Vagina (tissue), 2 donors: ENCODE measurements around the gene DELE1.

Experiments used
- POLR2A ChIP-seq, 2 donors: fragments of 450-650 bp; IDR thresholded peaks; one replicate each; pipeline ENCODE4 v1.6.1; 2017; ENCODE audit warnings: antibody characterized with exemption in 2 of 2, mild to moderate bottlenecking in 2 of 2, moderate library complexity in 2 of 2
- POLR2AphosphoS5 ChIP-seq, 2 donors: sonication (generic); formaldehyde crosslinking; IDR thresholded peaks; one replicate each; pipeline ENCODE4 v1.9.0; 2017; ENCODE audit warnings: antibody characterized with exemption in 2 of 2, mild to moderate bottlenecking in 2 of 2, low read depth in 1 of 2; ENCODE audit not compliant: insufficient read depth in 1 of 2
- TF ChIP-seq, protein P1 (sequence below), 3 experiments: fragments of 450-650 bp in 2 of 3; fragments of 200-600 bp in 1 of 3; sonication (generic) in 1 of 3; IDR thresholded peaks; one replicate each; pipeline ENCODE4 v1.5.1; 2017 to 2019; ENCODE audit warnings: antibody characterized with exemption in 3 of 3, mild to moderate bottlenecking in 2 of 3, moderate library complexity in 2 of 3

DNA sequence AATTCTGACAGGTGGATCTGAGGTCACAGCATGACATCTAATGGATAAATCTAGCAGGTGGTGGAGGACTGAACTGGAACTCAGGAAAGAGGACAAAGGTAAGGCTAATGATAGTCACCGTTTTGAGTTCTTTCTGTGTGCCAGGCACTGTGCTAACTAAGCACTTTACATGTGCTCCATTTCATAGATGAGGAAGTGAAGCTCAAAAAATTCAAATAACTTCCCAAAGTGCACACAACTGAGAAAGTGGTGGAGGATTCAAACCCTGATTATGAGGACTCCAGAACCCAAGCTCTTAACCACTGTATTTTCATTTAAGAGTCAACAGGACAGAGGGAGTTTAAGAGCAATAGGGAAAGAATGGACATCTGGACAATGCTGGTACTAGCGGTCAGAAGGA, 7.1 kb upstream of the DELE1 start:
- TF ChIP-seq, protein P1, sequence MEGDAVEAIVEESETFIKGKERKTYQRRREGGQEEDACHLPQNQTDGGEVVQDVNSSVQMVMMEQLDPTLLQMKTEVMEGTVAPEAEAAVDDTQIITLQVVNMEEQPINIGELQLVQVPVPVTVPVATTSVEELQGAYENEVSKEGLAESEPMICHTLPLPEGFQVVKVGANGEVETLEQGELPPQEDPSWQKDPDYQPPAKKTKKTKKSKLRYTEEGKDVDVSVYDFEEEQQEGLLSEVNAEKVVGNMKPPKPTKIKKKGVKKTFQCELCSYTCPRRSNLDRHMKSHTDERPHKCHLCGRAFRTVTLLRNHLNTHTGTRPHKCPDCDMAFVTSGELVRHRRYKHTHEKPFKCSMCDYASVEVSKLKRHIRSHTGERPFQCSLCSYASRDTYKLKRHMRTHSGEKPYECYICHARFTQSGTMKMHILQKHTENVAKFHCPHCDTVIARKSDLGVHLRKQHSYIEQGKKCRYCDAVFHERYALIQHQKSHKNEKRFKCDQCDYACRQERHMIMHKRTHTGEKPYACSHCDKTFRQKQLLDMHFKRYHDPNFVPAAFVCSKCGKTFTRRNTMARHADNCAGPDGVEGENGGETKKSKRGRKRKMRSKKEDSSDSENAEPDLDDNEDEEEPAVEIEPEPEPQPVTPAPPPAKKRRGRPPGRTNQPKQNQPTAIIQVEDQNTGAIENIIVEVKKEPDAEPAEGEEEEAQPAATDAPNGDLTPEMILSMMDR (IDR thresholded peaks at IDR 0.05): no peak
- no peak for TF ChIP-seq POLR2AphosphoS5 (IDR thresholded peaks at IDR 0.05; ENCODE audit: insufficient read depth in 1 of 2, low read depth in 1 of 2)
- TF ChIP-seq POLR2A (IDR thresholded peaks at IDR 0.05): no peak
